Activated CD4-positive, alpha-beta T cell treated with anti-CD3 and anti-CD28 coated beads, Interleukin-2, amount 50 U/mL, for 16 hours (primary cell): ENCODE measurements around the gene PRKAG2.

Source experiments
- DNase-seq: peaks from one replicate; pipeline ENCODE4 v3.0.0-alpha.2; 2020

The PRKAG2 gene

GRCh38 chr7:151900591-151900985 lies 23.7 kb upstream of the PRKAG2 start:
- no peak for DNase-seq

GRCh38 chr7:151899513-151900360 lies 22.8 kb upstream of the PRKAG2 start:
- no peak for DNase-seq

DNA sequence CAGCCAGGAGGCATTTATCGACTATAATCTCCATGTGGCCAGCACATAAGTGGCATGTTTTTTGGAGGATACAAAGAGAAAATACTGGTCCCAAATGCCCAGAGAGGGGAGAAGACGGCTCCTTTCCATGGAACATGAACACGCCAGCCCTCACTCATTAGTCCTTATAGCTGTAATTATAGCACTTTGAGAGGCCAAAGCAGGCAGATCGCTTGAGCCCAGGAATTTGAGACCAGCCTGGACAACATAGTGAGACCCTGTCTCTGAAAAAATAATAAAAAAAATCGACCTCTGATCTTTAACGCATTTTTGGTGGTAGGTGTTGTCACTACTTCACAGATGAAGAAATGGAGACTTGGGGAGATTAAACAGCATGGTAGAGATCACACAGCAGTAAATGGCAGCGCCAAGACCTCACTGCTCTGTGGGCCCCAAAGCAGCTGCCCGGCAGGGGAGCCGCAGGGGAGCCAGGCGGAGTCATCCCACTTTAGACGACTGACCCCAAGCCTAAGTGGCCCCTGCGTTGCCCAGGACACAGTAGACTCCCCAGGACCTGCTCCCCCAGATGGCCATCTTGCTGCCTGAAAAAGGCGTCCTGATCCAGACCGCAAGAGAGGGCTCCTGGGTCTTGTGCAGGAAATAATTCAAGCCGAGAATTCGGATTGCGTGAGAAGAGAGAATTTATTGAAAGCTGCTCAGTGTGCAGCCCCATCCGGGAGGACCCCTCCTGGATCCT lies 21.2 kb upstream of the PRKAG2 start:
- DNase-seq: no peak

DNA sequence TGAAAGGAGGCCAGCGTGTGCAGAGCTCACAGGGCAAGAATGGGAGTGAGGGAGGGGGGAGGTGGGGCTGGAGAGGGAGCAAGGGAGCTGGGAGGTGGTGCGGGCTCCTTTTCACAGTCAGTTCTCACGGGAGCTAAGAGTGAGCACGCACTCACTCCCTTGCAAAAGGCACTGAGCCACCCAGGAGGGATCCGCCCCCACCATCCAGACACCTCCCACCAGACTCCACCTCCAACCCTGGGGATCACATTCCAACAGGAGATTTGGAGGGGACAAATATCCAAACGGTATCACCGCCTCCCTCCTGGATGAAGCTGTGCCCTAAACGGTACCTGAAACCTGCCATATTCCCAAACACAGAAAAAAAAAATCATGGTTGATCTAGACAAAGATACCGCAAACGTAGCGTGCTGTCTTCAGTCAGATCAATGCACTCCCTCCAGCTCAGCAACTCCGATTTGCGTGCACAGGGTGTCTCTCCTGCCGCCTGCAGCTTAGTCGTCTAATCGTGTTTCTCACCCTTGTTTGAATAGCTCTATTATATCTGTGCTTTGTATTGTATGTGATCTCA lies 20.3 kb upstream of the PRKAG2 start:
- no peak for DNase-seq

GRCh38 chr7:151896486-151896885 lies 19.6 kb upstream of the PRKAG2 start:
- no peak for DNase-seq

DNA sequence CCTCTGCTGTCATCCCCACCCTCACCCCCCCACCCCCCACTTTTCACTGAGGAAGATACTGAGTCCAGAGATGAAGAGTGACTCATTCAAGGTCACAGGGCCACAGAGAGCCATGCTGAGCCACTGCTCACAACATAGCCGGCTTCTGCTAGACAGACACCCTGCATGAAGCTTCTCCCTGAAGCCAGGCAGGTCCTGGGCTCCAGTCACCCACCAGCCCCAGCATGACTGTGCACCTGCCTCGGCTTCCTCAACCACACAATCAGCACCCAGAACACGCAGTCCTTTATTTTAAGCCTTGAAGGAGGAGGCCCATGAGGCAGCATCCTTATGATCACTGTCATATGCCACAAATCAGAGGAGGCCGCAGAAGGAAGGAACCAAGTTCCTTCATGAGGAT lies 19.2 kb upstream of the PRKAG2 start:
- no peak for DNase-seq

GRCh38 chr7:151895631-151896031 lies 18.7 kb upstream of the PRKAG2 start:
- no peak for DNase-seq

- DNase-seq: no peak
These were observed 18.2 kb upstream of the PRKAG2 start for GRCh38 chr7:151895008-151895630.

GRCh38 chr7:151894111-151895007 lies 17.4 kb upstream of the PRKAG2 start:
- DNase-seq: no peak

- no peak for DNase-seq
These were observed 16.5 kb upstream of the PRKAG2 start for GRCh38 chr7:151893405-151893923.

GRCh38 chr7:151891753-151892152 lies 14.8 kb upstream of the PRKAG2 start:
- no peak for DNase-seq

DNA sequence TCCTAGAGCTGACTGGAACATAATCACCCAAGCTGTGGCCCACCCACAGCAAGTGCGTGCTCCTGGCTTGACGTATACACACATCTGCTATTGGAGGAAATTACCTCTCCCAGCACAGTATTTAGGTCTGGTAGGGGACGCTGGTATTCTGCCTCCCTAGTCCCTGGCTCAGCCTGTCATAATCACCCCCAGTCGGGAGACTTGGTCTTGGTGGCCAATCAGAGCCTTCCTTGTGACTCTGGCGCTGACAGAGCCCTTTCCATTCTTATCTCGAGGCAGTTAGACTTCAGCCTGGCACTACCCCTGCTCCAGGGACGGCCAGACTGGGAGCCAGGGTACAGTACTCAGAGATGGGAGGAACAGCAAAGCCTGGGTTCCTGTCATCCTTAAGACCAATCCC lies 14.3 kb upstream of the PRKAG2 start:
- DNase-seq: no peak

- no peak for DNase-seq
These were observed 13.6 kb upstream of the PRKAG2 start for GRCh38 chr7:151890355-151891004.

DNA sequence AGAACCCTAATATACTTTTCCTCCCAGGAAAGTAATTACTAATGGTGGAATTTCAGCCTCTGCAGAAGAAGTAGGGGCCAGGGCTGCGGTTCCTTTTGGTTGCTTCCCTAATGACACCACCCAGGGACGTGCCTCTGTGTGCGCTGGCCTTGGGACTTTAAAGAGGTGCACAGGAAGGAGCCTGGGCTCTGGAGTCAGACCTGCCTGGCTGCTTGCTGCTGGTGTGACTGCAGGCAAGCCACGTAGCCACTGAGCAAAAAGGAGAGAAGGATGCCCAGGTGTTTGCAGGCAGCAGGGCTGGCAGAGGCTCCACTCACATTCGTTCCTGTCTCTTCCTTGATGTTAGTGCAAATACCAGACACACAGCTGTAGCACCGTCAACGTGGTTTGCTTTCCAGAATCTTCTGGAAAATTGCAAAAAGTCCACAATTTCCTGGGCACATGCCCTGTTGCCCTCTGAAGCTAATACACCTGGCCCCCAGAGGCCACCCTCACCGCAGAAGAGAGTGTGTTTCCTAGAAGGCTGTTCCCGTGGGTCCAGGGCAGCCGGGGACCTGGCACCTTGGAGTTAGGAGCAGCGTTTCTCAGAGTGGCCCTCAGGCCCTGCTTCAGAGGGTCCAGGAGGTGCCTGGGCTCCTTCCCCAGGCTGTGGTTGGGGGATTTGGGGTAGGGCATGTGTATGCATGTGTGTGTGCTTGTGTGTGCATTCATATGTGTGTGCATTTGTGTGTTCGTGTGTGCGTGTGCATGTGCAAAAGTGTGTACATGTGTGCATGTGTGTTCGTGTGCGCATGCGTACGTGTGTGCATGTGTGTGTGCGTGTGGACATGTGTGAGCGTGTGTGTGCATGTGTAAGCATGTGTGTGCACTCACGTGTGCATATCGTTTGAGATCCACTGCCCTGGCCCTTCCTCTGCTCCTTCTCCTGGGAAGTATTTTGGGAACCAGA lies 12.8 kb upstream of the PRKAG2 start:
- no peak for DNase-seq

GRCh38 chr7:151888079-151889067 lies 11.5 kb upstream of the PRKAG2 start:
- DNase-seq: no peak

DNA sequence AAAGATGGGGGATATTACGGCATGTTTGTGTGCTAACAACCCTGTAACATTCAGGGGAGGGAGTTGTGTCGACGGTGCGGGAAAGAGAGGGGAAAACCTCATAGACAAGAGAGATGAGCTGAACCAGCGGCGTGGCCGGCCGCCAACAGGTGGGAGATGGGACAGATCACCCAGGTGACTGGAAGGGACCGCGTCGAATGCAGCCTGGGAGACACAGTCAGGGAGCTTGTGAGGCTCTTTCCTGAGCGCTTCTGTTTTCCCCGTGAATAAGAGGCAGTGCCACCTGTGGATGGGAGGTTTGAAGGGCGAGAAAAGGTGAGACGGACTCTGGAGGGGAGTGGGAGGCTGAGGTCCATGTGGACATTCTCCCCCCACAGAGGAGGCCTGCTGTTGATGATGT lies 9.9 kb upstream of the PRKAG2 start:
- no peak for DNase-seq

GRCh38 chr7:151885202-151885580 lies 8.3 kb upstream of the PRKAG2 start:
- DNase-seq: no peak

- no peak for DNase-seq
These were observed 7.6 kb upstream of the PRKAG2 start for GRCh38 chr7:151884312-151885201.
